Stomach (tissue), 9 donors: ENCODE results near the gene WEE1. TPM values are rescaled to one million over a fixed set of nuclear protein-coding genes. Genes with fewer than 3 reads are reported as not detected.
A peak's percentile ranks its signal among the peaks of the same experiment; 100 is the strongest.

ENCODE experiments used
- DNase-seq, 2 donors: peaks; one replicate each; pipeline versions ENCODE4 v3.0.0 to v3.0.0-alpha.2; 2013 to 2019
- H3K27ac ChIP-seq, 5 donors: fragments of 200-600 bp in 4 of 5; sonication (generic) in 4 of 5; one replicate each; pipeline ENCODE4 v1.5.1; 2013 to 2019; ENCODE audit warnings: mild to moderate bottlenecking in 1 of 5, moderate library complexity in 1 of 5
- H3K27me3 ChIP-seq, 3 donors: fragments of 200-600 bp; sonication (generic); one replicate each; pipeline ENCODE4 v1.5.1; 2017 to 2019; ENCODE audit warnings: mixed run types in 1 of 3
- H3K36me3 ChIP-seq, 4 donors: fragments of 200-600 bp; sonication (generic); 1 replicate in 3 of 4; 2 replicates in 1 of 4; pipeline ENCODE4 v1.5.1; 2016 to 2019
- H3K4me1 ChIP-seq, 4 donors: fragments of 200-600 bp; sonication (generic); one replicate each; pipeline ENCODE4 v1.5.1; 2016 to 2019
- H3K4me3 ChIP-seq, 4 donors: fragments of 200-600 bp; sonication (generic) in 3 of 4; one replicate each; pipeline ENCODE4 v1.5.1; 2016 to 2019; ENCODE audit warnings: mild to moderate bottlenecking in 1 of 4
- H3K9me3 ChIP-seq, 4 donors: fragments of 200-600 bp; sonication (generic); one replicate each; pipeline ENCODE4 v1.5.1; 2016 to 2019
- EP300 ChIP-seq: sonication (generic); formaldehyde crosslinking; IDR thresholded peaks from one replicate; pipeline ENCODE4 v1.6.1; 2017; ENCODE audit warnings: antibody characterized with exemption
- POLR2A ChIP-seq, 4 donors: fragments of 450-650 bp; IDR thresholded peaks; one replicate each; pipeline ENCODE4 v1.6.1; 2016; ENCODE audit warnings: antibody characterized with exemption in 4 of 4, control low read depth in 2 of 4, mild to moderate bottlenecking in 1 of 4, moderate library complexity in 1 of 4
- POLR2AphosphoS5 ChIP-seq, 3 donors: sonication (generic); formaldehyde crosslinking; IDR thresholded peaks; one replicate each; pipeline ENCODE4 v1.6.1; 2016; ENCODE audit warnings: antibody characterized with exemption in 3 of 3
- WGBS, 5 donors: extraction: QIAGEN DNeasy Blood & Tissue Kit in 3 of 5; methylation state at CpG; one replicate each; pipeline versions ENCODE4 v1.1.5 to v1.1.7; 2013 to 2018; 5-methylcytosine and 5-hydroxymethylcytosine counted together
- intact Hi-C: fragments of 100-400 bp; cut with DNase I; formaldehyde crosslinking; loops from one replicate; pipeline ENCODE4 v1.15.1; 2023; ENCODE audit warnings: low total_unique reads
- polyA plus RNA-seq, 3 donors: library from polyadenylated mRNA; stranded (reverse); fragments of 200-250 nt; gene quantifications; one replicate each; pipeline ENCODE4 v1.2.3, GENCODE V29; 2013
- total RNA-seq, 5 donors: library from RNA; depleted of rRNA; stranded (reverse); fragments of >200 nt; gene quantifications; one replicate each; pipeline versions ENCODE4 v1.1.0 to v1.2.3, GENCODE V29; 2014 to 2016
- TF ChIP-seq, protein P1 (sequence below), 7 experiments: fragments of 450-650 bp in 4 of 7; fragments of 200-600 bp in 3 of 7; sonication (generic) in 3 of 7; IDR thresholded peaks; one replicate each; pipeline ENCODE4 v1.5.1; 2016 to 2019; ENCODE audit warnings: antibody characterized with exemption in 7 of 7, control low read depth in 2 of 7, mild to moderate bottlenecking in 1 of 7
- donor health status: healthy with polysubstance abuse.
- donor health status: Bipolar disorder and iron deficiency.
- donor health status: healthy.

WEE1 gene
- total and polyA plus RNA-seq, 8 donors: 5.0 to 79.1 (median 27.4) TPM

DNA sequence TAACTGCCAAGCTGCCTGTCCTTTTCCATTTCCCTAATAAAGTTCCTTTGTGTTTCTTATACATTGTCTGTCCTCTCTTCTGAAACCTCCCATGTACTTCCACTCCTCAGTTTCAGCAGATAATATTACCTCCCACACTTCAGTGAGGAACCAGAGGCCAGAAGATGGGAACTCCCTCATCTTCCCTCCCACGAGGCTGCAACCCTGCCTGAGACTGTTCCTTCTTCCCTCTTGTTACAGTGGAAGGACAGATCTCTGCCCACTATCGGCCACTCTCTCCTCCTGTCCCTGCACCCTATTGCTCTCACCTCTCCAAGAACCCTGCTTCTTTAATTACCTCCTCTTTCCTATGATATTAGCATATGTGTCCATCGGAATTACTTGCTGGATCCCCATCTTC, 52.3 kb downstream of the WEE1 start:
- H3K27me3 ChIP-seq: no peaks in the 10 kb centered on the region
- WGBS, 5 donors: 57 to 82% (median 71%) methylated on average over 3 of the region's 3 CpGs
- no peaks in the 10 kb centered on the region for H3K9me3 ChIP-seq
- H3K4me3 ChIP-seq: no peak overlapping the region
- H3K4me1 ChIP-seq: no peaks in the 10 kb centered on the region
- H3K27ac ChIP-seq: no peak overlapping the region
- no peak for DNase-seq
- intact Hi-C loops: loop anchor here (10.0 kb wide), 1 partner anchor 119 kb away; no protein-coding TSS in a partner anchor
- H3K36me3 ChIP-seq: no peaks in the 10 kb centered on the region
- TF ChIP-seq EP300 (no peak), POLR2AphosphoS5 (IDR thresholded peaks at IDR 0.05) (no peak), POLR2A (IDR thresholded peaks at IDR 0.05) (no peak)
- TF ChIP-seq, protein P1, sequence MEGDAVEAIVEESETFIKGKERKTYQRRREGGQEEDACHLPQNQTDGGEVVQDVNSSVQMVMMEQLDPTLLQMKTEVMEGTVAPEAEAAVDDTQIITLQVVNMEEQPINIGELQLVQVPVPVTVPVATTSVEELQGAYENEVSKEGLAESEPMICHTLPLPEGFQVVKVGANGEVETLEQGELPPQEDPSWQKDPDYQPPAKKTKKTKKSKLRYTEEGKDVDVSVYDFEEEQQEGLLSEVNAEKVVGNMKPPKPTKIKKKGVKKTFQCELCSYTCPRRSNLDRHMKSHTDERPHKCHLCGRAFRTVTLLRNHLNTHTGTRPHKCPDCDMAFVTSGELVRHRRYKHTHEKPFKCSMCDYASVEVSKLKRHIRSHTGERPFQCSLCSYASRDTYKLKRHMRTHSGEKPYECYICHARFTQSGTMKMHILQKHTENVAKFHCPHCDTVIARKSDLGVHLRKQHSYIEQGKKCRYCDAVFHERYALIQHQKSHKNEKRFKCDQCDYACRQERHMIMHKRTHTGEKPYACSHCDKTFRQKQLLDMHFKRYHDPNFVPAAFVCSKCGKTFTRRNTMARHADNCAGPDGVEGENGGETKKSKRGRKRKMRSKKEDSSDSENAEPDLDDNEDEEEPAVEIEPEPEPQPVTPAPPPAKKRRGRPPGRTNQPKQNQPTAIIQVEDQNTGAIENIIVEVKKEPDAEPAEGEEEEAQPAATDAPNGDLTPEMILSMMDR (IDR thresholded peaks at IDR 0.05): no peak

DNA sequence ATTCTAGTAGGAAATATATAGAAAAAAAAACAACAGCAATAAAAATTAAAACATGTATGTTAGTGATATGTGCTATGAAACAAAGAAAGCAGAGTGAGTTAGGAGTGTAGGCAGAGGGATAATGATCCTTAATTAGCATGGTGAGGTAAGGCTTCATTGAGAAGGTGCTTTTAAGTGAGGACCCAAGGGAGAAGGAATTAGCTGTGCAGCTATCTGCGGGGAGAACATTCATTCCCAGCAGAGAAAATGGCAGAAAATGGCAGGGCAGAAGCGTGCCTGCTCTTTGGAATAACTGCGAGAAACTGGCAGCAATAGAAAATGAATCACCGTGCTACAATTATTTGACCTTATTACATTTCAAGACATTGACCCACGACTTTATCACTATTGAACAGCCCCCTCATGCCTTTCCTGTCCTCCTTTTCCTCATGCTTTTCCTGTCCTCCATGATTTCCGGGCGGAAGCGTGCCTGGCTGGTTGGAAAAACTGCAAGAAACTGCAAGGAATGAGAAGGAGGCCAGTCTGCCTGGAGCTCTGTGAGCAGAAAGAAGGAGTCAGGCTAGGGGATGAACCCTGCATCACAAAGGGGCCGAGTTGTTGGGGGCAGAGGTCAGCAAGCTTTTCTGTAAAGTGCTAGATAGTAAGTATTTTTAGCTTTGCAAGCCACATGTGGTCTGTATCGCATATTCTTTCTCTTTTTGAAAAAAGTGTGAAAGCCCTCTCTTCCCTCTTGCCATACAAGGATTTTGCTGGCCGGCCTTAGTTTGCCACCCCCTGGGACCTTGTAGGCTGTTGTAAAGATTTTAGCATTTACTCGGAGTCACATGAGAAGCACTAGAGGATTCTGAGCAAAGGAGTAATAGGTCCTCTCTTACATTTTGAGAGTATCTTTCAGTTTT, 53.3 kb downstream of the WEE1 start:
- TF ChIP-seq POLR2A (IDR thresholded peaks at IDR 0.05) (no peak), EP300 (no peak)
- Histone ChIP-seq H3K4me1 (no peaks in the 10 kb centered on the region), H3K36me3 (no peaks in the 10 kb centered on the region), H3K27ac (peak overlapping the region in 1 of 5 donors; percentile 18), H3K4me3 (no peak overlapping the region), H3K27me3 (no peaks in the 10 kb centered on the region), H3K9me3 (no peaks in the 10 kb centered on the region)
- intact Hi-C loops: loop anchor here (10.0 kb wide), 1 partner anchor 118 kb away; no protein-coding TSS in a partner anchor
- peak in 1 of 2 donors; percentile 38 for DNase-seq
- 65 to 77% (median 75%) methylated on average over 12 of the region's 12 CpGs for WGBS, 5 donors

DNA sequence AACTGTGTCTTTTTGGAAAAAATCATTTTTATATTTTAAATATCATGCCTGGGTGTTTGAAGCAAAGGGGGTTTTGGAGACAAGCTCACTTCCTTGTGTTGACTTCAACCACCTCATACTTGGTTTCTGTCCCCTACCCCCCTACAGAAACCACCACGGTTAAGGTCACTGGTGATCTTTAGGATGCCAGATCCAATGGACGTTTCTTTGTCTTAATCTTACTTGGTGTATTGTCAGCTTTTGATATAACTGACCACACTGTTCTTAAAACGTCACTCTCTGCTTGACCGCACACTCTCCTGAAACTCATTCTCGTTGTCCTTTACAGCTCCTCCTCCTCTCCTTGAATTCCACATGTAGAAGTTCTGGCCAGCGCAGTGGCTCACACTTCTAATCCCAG, 55.6 kb downstream of the WEE1 start:
- DNase-seq: no peak
- WGBS, 5 donors: 78 to 90% (median 88%) methylated on average over 6 of the region's 6 CpGs

DNA sequence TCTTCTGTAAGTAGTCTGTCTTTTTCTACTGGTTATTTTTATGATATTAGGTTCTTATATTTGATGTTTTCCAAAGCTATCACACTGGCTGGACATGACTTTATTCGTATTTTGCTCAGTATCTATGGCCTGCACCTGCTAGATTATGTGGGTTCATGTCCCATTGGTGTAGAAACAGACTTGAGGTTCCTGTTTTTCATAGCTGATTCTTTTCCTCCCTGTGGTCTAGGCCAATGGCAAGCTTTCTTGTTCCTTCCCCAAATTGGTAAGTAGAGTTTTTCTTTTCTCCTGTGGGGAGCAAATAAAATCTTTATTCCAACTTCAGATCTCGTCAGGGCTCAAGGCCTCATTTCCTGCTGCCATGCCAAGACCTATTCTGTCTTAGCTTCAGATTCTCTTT, 60.2 kb downstream of the WEE1 start:
- no peaks in the 10 kb centered on the region for H3K9me3 ChIP-seq
- intact Hi-C loops: no loop called here
- no peak overlapping the region for H3K27ac ChIP-seq
- DNase-seq: no peak
- no peak overlapping the region for H3K4me3 ChIP-seq
- peaks cover 0 to 2% (median 0%) of the 10 kb centered on the region in 4 donors for H3K4me1 ChIP-seq
- TF ChIP-seq POLR2AphosphoS5 (IDR thresholded peaks at IDR 0.05): no peak
- TF ChIP-seq EP300: no peak
- TF ChIP-seq, protein P1 (IDR thresholded peaks at IDR 0.05): no peak
- no peak for TF ChIP-seq POLR2A (IDR thresholded peaks at IDR 0.05)
- no peaks in the 10 kb centered on the region for H3K27me3 ChIP-seq
- no peaks in the 10 kb centered on the region for H3K36me3 ChIP-seq
- WGBS, 5 donors: 64 to 81% (median 75%) methylated on average over 2 of the region's 2 CpGs

More for the DNA sequence above, 55.6 kb downstream of the WEE1 start:
- Histone ChIP-seq H3K4me1 (no peaks in the 10 kb centered on the region), H3K9me3 (no peaks in the 10 kb centered on the region), H3K36me3 (no peaks in the 10 kb centered on the region), H3K27me3 (no peaks in the 10 kb centered on the region), H3K4me3 (no peak overlapping the region), H3K27ac (no peak overlapping the region)
- TF ChIP-seq EP300: no peak
- no peak for TF ChIP-seq POLR2A (IDR thresholded peaks at IDR 0.05)
- TF ChIP-seq, protein P1 (IDR thresholded peaks at IDR 0.05): no peak
- no peak for TF ChIP-seq POLR2AphosphoS5 (IDR thresholded peaks at IDR 0.05)
- intact Hi-C loops: loop anchor here (10.0 kb wide), 1 partner anchor 116 kb away; no protein-coding TSS in a partner anchor

DNA sequence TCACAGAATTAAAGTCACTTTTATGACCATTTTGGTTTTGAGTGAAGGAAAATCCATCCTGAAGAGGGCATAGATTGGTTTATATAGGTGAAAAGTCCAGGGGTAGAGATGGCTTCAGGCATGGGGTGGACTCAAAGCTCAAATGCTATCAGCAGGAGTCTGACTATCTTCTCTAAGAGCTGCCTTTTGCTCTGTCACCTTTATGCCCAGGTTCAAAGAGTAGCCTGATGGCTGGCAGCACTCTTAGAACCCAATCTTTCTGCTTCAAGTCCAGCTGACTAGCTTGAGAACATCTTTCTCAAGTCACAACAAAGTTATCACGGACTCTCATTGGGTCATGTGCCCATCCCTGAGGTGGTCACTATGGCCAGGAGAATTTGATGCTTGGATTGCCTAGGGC, 63.2 kb downstream of the WEE1 start:
- no peaks in the 10 kb centered on the region for H3K36me3 ChIP-seq
- H3K4me1 ChIP-seq: peaks cover 0 to 5% (median 0%) of the 10 kb centered on the region in 4 donors
- no peaks in the 10 kb centered on the region for H3K9me3 ChIP-seq
- H3K27ac ChIP-seq: no peak overlapping the region
- WGBS, 5 donors: 83 to 100% (median 97%) methylated on average over 1 of the region's 1 CpG
- TF ChIP-seq, protein P1 (IDR thresholded peaks at IDR 0.05): no peak
- no peak for TF ChIP-seq POLR2A (IDR thresholded peaks at IDR 0.05)
- TF ChIP-seq POLR2AphosphoS5 (IDR thresholded peaks at IDR 0.05): no peak
- TF ChIP-seq EP300: no peak
- no peaks in the 10 kb centered on the region for H3K27me3 ChIP-seq
- no peak for DNase-seq
- intact Hi-C loops: no loop called here
- H3K4me3 ChIP-seq: no peak overlapping the region
